Common myeloid progenitor, CD34-positive (primary cell): ENCODE results near the gene STRN4.
A peak's percentile ranks its signal among the peaks of the same experiment; 100 is the strongest.

Experiments
- CTCF ChIA-PET: fragments of 350-600 bp; sonication (Branson Sonifier 250); formaldehyde crosslinking; loops from one replicate; lab custom pipeline; 2021; ENCODE audit warnings: antibody characterized with exemption; lab: Charles Lee
- POLR2A ChIA-PET: fragments of 350-600 bp; sonication (Branson Sonifier 250); formaldehyde crosslinking; loops from one replicate; lab custom pipeline; 2021; ENCODE audit warnings: antibody characterized with exemption; lab: Charles Lee
- DNase-seq, 3 donors: peaks; one replicate each; pipeline versions ENCODE4 v3.0.0 to v3.0.0-alpha.2; 2013
- H3K27ac ChIP-seq, 2 experiments: 1 replicate in 1 of 2; 2 replicates in 1 of 2; pipeline ENCODE4 v1.7.0; 2013; ENCODE audit warnings: inconsistent platforms in 2 of 2, low read length in 2 of 2, mild to moderate bottlenecking in 2 of 2, low read depth in 1 of 2, moderate library complexity in 1 of 2; ENCODE audit not compliant: severe bottlenecking in 2 of 2, insufficient read depth in 1 of 2, poor library complexity in 1 of 2
- H3K27me3 ChIP-seq, 5 experiments: replicated peaks in 2 of 5; 1 replicate in 3 of 5; 2 replicates in 2 of 5; pipeline versions ENCODE4 v1.6.1 to v1.7.0; 2013; ENCODE audit warnings: low read length in 4 of 5, mild to moderate bottlenecking in 2 of 5, moderate library complexity in 2 of 5, inconsistent platforms in 1 of 5; ENCODE audit not compliant: insufficient read depth in 5 of 5, control insufficient read depth in 4 of 5
- H3K36me3 ChIP-seq, 4 experiments: 1 replicate in 2 of 4; 2 replicates in 2 of 4; pipeline versions ENCODE4 v1.6.1 to v1.7.0; 2013; ENCODE audit warnings: low read length in 3 of 4, control low read depth in 1 of 4, mild to moderate bottlenecking in 1 of 4; ENCODE audit not compliant: control insufficient read depth in 4 of 4, insufficient read depth in 4 of 4
- H3K4me1 ChIP-seq, 4 experiments: 1 replicate in 3 of 4; 2 replicates in 1 of 4; pipeline versions ENCODE4 v1.6.1 to v1.7.1; 2013; ENCODE audit warnings: low read length in 3 of 4, mild to moderate bottlenecking in 3 of 4, control low read depth in 1 of 4, inconsistent platforms in 1 of 4, moderate library complexity in 1 of 4; ENCODE audit not compliant: control insufficient read depth in 4 of 4, insufficient read depth in 4 of 4; ENCODE audit errors: control extremely low read depth in 1 of 4
- H3K4me3 ChIP-seq, 7 experiments: 1 replicate in 4 of 7; 2 replicates in 3 of 7; pipeline versions ENCODE4 v1.5.1 to v1.7.0; 2013; ENCODE audit warnings: mild to moderate bottlenecking in 7 of 7, low read length in 6 of 7, moderate library complexity in 6 of 7, inconsistent platforms in 2 of 7, low read depth in 2 of 7, control low read depth in 1 of 7; ENCODE audit not compliant: insufficient read depth in 4 of 7, control insufficient read depth in 1 of 7; ENCODE audit errors: extremely low read depth in 1 of 7
- H3K9me3 ChIP-seq, 5 experiments: 1 replicate in 4 of 5; 2 replicates in 1 of 5; pipeline versions ENCODE4 v1.6.1 to v1.7.1; 2013; ENCODE audit warnings: low read length in 4 of 5, mild to moderate bottlenecking in 2 of 5, inconsistent platforms in 1 of 5, low read depth in 1 of 5, moderate library complexity in 1 of 5; ENCODE audit not compliant: control insufficient read depth in 4 of 5, insufficient read depth in 2 of 5; ENCODE audit errors: control extremely low read depth in 1 of 5
- WGBS: methylation state at CpG from one replicate; pipeline ENCODE4 v1.1.5; 2013; ENCODE audit not compliant: insufficient coverage; 5-methylcytosine and 5-hydroxymethylcytosine counted together

STRN4 gene

DNA sequence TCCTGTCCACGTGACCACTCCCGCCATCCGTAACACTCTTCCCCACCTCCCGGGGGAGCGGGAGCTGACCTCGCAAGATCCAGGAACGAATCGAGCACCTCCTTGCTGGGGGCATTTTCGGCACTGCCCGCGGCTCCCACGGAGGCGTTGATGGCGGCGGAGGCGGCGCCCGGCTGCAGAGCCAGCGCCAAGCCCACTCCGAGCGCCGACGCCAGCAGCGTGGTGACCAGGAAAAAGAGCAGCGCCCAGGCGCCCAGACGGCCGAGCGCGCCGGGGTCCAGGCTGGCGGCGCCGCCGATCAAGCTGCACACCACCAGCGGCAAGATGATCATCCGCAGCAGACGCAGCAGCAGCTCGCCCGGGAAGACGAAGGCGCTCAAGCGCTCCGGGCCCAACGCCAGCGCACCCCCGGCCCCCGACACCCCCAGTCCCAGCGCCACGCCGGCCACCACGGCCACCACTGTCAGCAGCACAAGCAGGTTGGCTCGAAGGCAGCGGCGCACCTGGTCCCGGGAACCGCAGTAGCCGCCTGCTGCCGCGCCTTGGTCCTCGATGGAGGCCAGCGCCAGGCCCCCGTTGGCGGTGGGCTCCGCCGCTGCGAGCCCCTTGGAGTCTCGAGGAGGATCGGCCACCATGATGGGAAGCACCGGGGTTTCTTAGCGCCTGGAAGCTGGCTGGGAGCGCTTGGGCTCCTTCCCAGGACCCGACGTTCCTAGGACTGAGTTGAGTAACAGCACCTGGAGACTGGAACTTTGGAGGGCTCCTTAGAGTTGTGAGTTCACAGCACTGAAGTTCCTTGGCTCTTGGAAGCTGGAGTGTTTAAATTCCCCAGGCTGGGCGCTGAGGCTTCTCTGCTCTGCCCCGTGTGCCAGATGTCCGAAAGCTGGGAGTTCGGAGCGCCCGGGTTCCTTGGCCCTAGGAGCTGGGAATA is 41.3 kb upstream of the STRN4 start:
- Histone ChIP-seq H3K4me1 (peaks cover 10 to 65% (median 58%) of the 10 kb centered on the region in 4 experiments), H3K36me3 (peaks cover 2 to 22% (median 5%) of the 10 kb centered on the region in 4 experiments), H3K27me3 (no peaks in the 10 kb centered on the region), H3K4me3 (peak overlapping the region; percentile 53 to 98 (median 76)), H3K9me3 (no peaks in the 10 kb centered on the region), H3K27ac (peak overlapping the region in 1 of 2 experiments; percentile 84)
- DNase-seq = peak in 2 of 3 donors; percentile 32 to 52
- ChIA-PET POLR2A (interaction anchor here (0.6 to 1.9 kb wide), 7 partner anchors 9 to 126 kb away, joined by 3 to 7 read pairs (median 4); partner anchors contain the start of gene DACT3), CTCF (interaction anchor here (1.2 to 2.4 kb wide), 4 partner anchors 20 to 69 kb away, joined by 3 to 7 read pairs (median 4); no protein-coding TSS in a partner anchor)
- under 1% methylated on average over 74 of the region's 80 CpGs for WGBS

DNA sequence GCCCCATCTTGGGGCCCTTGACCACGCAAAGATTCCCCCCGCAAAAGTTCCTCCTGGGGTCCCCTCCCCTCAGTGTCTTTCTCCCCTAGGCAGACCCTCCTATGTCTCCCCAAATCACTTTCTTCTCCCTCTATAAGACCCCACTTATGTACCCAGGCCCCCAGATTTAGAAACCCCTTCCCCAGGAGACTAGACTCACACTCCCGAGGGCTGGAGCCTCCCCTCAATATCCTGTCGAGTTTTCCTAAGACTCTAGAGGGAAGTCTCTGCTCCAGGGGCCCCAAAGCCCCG is 40.7 kb upstream of the STRN4 start:
- Histone ChIP-seq H3K36me3 (peaks cover 6 to 27% (median 7%) of the 10 kb centered on the region in 4 experiments), H3K9me3 (no peaks in the 10 kb centered on the region), H3K27ac (peak overlapping the region in 1 of 2 experiments; percentile 84), H3K4me3 (peak overlapping the region; percentile 53 to 98 (median 76)), H3K4me1 (peaks cover 7 to 59% (median 52%) of the 10 kb centered on the region in 4 experiments), H3K27me3 (no peaks in the 10 kb centered on the region)
- DNase-seq = no peak
- CTCF ChIA-PET = interaction anchor here (2.4 kb wide), 1 partner anchor 20 kb away, joined by 7 read pairs; no protein-coding TSS in a partner anchor
- POLR2A ChIA-PET = interaction anchor here (1.9 kb wide), 1 partner anchor 33 kb away, joined by 5 read pairs; no protein-coding TSS in a partner anchor
- 0% methylated on average over 5 of the region's 5 CpGs for WGBS

DNA sequence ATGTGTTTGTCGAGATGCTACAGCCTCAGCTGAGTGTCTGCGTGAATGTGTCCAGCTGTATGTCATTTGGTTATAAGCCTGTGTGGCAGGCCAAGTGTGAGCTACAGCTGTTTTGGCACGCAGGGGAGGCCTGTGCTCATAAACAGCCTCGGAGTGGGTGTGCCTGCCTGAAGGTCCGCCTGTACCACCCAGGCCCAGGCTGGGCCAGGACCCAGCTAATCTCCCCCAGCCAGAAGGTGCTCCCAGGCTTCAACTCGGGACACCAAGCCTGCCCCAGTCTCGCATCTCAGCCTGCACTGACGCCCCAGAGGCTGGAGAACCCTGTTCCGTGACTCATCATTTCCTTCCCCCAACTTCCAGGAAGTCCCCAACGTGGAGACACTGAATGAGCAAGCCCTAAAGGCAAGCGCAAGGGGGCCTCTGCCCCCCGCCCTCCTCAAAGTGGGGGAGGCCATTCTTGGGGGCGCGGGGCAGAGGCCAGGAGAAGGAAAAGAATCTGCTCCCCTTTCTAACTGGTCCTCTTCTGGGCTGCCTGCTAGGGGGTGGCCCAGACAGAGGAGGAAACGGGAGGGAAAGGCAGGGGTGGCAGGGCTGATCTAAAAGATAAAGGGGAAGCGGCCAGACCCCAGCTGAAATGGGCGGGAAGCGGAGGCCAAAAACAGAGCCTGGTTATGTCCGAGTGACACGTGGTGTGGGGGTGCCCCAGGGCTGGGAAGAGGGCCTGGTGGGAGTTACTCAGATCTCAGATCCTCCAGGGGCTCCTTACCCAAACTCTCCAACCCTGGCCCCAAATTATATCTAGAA is 40.2 kb upstream of the STRN4 start:
- Histone ChIP-seq H3K27ac (peak overlapping the region in 1 of 2 experiments; percentile 84), H3K9me3 (no peaks in the 10 kb centered on the region), H3K4me1 (peaks cover 5 to 57% (median 49%) of the 10 kb centered on the region in 4 experiments), H3K36me3 (peaks cover 6 to 33% (median 12%) of the 10 kb centered on the region in 4 experiments), H3K4me3 (peak overlapping the region in 6 of 7 experiments; percentile 68 to 98 (median 78)), H3K27me3 (no peaks in the 10 kb centered on the region)
- peak; percentile 91 to 98 (median 93) for DNase-seq
- CTCF ChIA-PET = interaction anchor here (0.7 to 4.6 kb wide), 5 partner anchors 19 to 55 kb away, joined by 3 to 25 read pairs (median 5); no protein-coding TSS in a partner anchor
- POLR2A ChIA-PET = no interaction called here
- WGBS = 5% methylated on average over 17 of the region's 20 CpGs

DNA sequence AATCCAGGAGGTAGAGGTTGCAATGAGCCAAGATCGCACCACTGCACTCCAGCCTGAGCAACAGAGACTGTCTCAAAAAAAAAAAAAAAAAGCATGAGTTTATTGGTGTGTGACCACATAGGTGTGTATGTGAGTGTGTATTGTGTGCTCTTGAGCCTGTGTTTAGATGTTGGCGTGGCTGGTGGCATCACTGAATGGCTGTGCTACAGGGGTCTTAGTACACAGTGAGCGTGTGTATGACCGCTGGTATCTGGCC is 39.7 kb upstream of the STRN4 start:
- ChIA-PET POLR2A (no interaction called here), CTCF (interaction anchor here (0.7 to 4.6 kb wide), 7 partner anchors 10 to 55 kb away, joined by 3 to 25 read pairs (median 5); no protein-coding TSS in a partner anchor)
- 79% methylated on average over 3 of the region's 4 CpGs for WGBS
- Histone ChIP-seq H3K4me3 (peak overlapping the region in 6 of 7 experiments; percentile 27 to 98 (median 78)), H3K4me1 (peaks cover 5 to 57% (median 49%) of the 10 kb centered on the region in 4 experiments), H3K27ac (peak overlapping the region in 1 of 2 experiments; percentile 84), H3K36me3 (peaks cover 6 to 36% (median 14%) of the 10 kb centered on the region in 4 experiments), H3K9me3 (no peaks in the 10 kb centered on the region), H3K27me3 (no peaks in the 10 kb centered on the region)
- no peak for DNase-seq

DNA sequence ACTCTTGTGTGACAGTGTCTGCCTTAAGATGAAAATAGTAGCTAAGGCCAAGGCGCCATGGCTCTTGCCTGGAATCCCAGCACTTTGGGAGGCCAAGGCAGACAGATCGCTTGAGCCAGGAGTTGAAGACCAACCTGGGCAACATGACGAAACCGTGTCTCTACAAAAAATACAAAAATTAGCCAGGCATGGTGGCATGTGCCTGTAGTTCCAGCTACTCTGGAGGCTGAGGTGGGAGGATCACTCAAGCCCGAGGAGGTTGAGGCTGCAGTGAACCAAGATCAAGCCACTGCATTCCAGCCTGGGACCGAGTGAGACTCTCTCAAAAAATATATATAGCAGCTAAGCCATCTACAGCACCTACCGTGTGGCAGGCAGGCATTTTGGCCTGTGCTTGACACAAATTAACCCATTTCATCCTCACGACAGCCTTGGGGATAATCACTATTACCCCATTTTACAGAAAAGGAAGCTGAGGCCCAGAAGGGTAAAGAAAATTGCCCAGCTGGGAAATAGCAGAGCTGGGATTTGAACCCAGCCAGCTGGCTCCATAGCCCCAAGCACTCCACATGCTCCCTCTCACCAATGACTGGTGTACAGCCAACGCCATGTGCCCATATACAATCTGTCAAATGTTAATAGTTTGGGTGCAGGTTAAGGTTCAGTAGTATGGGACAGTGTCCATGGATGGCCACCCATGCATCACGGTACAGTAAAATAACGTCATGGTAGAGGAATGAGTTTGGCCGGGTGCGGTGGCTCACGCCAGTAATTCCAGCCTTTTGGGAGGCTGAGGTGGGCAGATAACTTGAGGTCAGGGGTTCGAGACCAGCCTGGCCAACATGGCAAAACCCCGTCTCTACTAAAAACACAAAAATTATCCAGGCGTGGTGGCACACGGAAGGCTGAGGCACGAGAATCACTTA is 39.1 kb upstream of the STRN4 start:
- ChIA-PET CTCF (interaction anchor here (1.0 to 4.6 kb wide), 11 partner anchors 9 to 56 kb away, joined by 3 to 25 read pairs (median 4); no protein-coding TSS in a partner anchor), POLR2A (no interaction called here)
- Histone ChIP-seq H3K9me3 (no peaks in the 10 kb centered on the region), H3K4me1 (peaks cover 5 to 57% (median 49%) of the 10 kb centered on the region in 4 experiments), H3K27ac (peak overlapping the region in 1 of 2 experiments; percentile 84), H3K4me3 (peak overlapping the region in 3 of 7 experiments; percentile 30 to 98 (median 85)), H3K36me3 (peaks cover 6 to 39% (median 16%) of the 10 kb centered on the region in 4 experiments), H3K27me3 (no peaks in the 10 kb centered on the region)
- WGBS = 95% methylated on average over 11 of the region's 19 CpGs
- DNase-seq = no peak
